GM18505 (cell line): ENCODE results near the gene B3GAT2.

Experiments
- ATAC-seq: cut with Tn5 transposase; IDR thresholded peaks from one replicate; pipeline ENCODE4 v1.9.1; 2021; ENCODE audit not compliant: unreplicated experiment
- POLR2A ChIP-seq: IDR thresholded peaks from 4 replicates; pipeline ENCODE4 v1.6.1; 2011; ENCODE audit warnings: borderline replicate concordance; ENCODE audit not compliant: insufficient read depth, insufficient read length; ENCODE audit errors: extremely low read depth

B3GAT2 gene

DNA sequence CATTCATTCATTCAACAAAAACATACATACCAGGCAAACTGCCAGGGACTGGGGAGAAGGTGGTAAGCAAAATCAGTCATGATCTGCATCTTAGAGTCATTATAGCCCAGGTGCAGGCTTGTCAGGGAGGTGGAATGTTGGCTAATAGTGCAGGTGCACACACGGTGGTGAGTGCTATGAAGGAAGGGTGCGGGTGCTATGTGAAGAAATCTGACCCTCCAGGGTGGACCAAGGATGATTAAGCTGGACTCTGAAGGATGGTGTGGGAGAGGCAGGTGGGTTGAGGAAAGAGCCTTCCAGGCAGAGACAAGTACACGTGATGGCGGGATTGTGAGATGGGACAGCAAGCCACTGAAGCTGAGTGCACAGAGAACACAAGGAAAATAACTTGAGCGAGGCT, 77.4 kb downstream of the B3GAT2 start:
- ATAC-seq = no peak
- no peak for TF ChIP-seq POLR2A

DNA sequence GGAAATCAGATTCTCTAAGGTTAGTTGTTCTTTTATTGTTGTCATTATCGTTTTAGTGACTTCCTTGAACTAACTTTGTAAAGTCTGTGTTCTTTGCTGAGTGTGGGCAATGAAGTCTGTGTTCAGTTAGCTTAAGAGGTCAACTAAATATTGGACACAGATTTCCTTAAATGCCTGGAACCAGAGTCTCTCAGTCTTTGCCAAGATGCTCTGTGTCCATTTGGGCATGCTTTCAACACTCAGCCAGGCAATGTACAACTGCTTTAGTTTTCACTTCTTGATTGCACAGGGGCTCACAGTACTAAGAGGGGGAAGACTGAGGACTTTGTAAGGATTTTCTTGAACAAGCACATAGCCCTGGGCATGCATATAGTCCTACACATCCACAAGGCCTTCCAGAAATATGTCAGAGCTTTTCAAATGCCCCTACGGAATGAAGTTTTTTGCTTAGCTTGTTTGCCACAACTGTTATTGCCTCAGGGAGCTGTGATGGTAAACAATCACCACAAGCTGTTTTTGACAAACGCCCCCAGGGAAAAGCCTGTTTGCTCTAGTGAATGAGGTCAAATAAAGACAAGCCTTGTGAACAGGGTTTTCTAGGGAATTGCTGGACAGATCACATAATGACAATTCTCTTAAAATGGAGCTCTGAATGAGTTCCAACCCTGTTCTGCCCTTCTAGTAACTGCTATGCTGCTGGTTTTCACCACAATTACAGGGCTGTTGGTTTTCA, 82.5 kb downstream of the B3GAT2 start:
- no peak for TF ChIP-seq POLR2A
- no peak for ATAC-seq

DNA sequence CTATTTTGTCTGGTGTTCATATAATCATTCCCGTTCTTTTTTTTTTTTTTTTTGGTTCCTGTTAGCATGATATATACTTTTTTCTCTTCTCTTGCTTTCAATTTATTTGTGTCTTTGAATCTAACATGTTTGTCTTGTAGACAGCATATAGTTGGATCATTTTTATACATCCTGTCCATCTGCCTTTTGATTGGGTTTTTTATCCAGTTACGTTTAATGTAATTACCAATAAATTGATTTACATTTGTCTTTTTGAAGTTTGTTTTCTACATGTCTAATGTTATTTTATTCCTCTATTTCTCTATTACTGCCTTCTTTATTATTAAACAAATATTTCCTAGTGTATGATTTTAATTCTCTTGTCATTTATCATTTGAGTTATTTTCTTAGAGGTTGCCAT, 84.4 kb downstream of the B3GAT2 start:
- ATAC-seq = no peak
- no peak for TF ChIP-seq POLR2A

GRCh38 chr6:70864401-70864800, 92.5 kb downstream of the B3GAT2 start:
- TF ChIP-seq POLR2A = no peak
- no peak for ATAC-seq

DNA sequence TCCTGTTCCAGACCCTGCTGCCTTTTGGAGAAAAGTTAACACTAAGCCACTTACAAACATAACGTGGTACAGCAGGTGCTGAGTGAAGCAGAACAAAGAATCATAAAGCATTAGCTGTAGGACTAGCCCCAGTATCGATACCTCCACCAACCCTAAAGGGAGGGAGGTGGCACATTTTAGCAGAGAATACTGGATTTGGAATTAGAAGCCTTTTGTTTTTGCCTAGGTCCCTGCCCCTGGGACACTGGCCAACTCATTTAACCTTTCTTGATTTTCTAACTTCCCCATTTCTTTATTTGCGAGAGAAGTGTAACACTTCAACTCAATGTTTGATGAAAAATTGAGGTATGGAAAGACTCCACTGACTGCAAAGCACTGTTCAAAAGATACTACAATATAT, 93.5 kb downstream of the B3GAT2 start:
- no peak for ATAC-seq
- TF ChIP-seq POLR2A = no peak

GRCh38 chr6:70860920-70861319, 95.9 kb downstream of the B3GAT2 start:
- ATAC-seq = no peak
- no peak for TF ChIP-seq POLR2A

- no peak for TF ChIP-seq POLR2A
- no peak for ATAC-seq
These were observed 96.8 kb downstream of the B3GAT2 start for GRCh38 chr6:70860045-70860444.

- peak; percentile 100 for ATAC-seq
- no peak for TF ChIP-seq POLR2A
These were observed 99.3 kb downstream of the B3GAT2 start for GRCh38 chr6:70857387-70858077.

DNA sequence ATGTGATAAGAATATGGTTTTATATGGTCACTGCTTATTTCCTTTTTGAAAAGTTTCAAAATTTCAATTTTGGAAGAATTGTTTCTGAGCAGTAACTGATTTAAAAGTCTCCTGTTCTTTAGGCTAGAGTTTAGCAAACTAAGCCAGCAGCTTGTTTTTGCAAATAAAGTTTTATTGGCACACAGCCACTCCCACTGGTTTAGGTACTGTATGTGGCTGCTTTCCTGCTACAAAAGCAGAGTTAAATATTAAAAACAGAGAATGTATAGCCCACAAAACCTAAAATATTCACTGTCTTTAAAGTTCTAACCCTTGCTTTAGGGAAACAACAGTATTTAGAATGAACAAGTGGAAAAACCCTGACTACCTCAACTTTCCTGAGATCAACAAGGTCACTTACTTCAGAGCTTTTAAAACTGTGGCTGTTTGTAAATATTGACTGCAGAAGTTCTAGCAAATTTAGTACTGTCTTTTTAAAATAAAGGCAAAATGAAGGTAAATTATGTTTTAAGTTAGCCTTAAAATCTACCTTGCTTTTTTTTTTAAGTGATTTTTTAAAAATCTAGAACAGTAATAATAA, 104.1 kb downstream of the B3GAT2 start:
- no peak for ATAC-seq
- no peak for TF ChIP-seq POLR2A

- no peak for ATAC-seq
- TF ChIP-seq POLR2A = no peak
These were observed 107.4 kb downstream of the B3GAT2 start for GRCh38 chr6:70849348-70850069.

GRCh38 chr6:70847106-70848084, 109.5 kb downstream of the B3GAT2 start:
- TF ChIP-seq POLR2A = no peak
- ATAC-seq = no peak

GRCh38 chr6:70846207-70846835, 110.5 kb downstream of the B3GAT2 start:
- no peak for TF ChIP-seq POLR2A
- no peak for ATAC-seq
